Measurements from ENCODE around the gene CHST10. TPM values are rescaled to one million over a fixed set of nuclear protein-coding genes. Genes with fewer than 3 reads are reported as not detected.

CHST10 gene
- total and polyA plus RNA-seq, 2 donors (not counting 3 experiments of a cell fraction or from before 2014, with no cell fraction given), result 11.1 to 12.3 TPM

GRCh38 chr2:100405403-100406119, 11.9 kb downstream of the CHST10 start:
- peaks cover 2 to 12% of the 10 kb centered on the region in 2 experiments for H3K36me3 ChIP-seq (ENCODE audit: control insufficient read depth in 2 of 2, extremely low read depth in 1 of 2, insufficient read depth in 2 of 2, low read length in 2 of 2)
- no peaks in the 10 kb centered on the region for H3K27me3 ChIP-seq (ENCODE audit: control insufficient read depth in 2 of 2, insufficient read depth in 2 of 2, low read length in 2 of 2)
- POLR2A ChIA-PET, result no interaction called here
- peaks cover 2% of the 10 kb centered on the region for H3K79me2 ChIP-seq (ENCODE audit: control insufficient read depth, insufficient read depth, low read length)
- no peaks in the 10 kb centered on the region for H3K4me1 ChIP-seq (ENCODE audit: control insufficient read depth, extremely low read depth, insufficient read depth, low read length)
- H3K9ac ChIP-seq (replicated peaks; ENCODE audit: extremely low read depth, insufficient read depth, low read length), result no peak overlapping the region
- H3K4me3 ChIP-seq (replicated peaks in 1 of 3; ENCODE audit: insufficient read depth in 1 of 3, low read depth in 1 of 3, low read length in 3 of 3), result no peak overlapping the region
- no peak for TF ChIP-seq POLR2AphosphoS5 (IDR thresholded peaks at IDR 0.05; ENCODE audit: insufficient read depth, low read depth, low read length)
- TF ChIP-seq JUN (IDR thresholded peaks at IDR 0.05; ENCODE audit: borderline replicate concordance, insufficient read depth, insufficient read length, low read depth), result no peak
- TF ChIP-seq POLR2A (IDR thresholded peaks at IDR 0.05; ENCODE audit: low read depth, low read length), result no peak
- TF ChIP-seq MYC (IDR thresholded peaks at IDR 0.05; ENCODE audit: low read depth, low read length), result no peak
- no peak for TF ChIP-seq EZH2 (IDR thresholded peaks at IDR 0.05; ENCODE audit: borderline replicate concordance, low read depth, low read length, severe bottlenecking)
- no peak for TF ChIP-seq FOS (IDR thresholded peaks at IDR 0.05; ENCODE audit: borderline replicate concordance, insufficient read depth, low read length)
- TF ChIP-seq, protein P1, sequence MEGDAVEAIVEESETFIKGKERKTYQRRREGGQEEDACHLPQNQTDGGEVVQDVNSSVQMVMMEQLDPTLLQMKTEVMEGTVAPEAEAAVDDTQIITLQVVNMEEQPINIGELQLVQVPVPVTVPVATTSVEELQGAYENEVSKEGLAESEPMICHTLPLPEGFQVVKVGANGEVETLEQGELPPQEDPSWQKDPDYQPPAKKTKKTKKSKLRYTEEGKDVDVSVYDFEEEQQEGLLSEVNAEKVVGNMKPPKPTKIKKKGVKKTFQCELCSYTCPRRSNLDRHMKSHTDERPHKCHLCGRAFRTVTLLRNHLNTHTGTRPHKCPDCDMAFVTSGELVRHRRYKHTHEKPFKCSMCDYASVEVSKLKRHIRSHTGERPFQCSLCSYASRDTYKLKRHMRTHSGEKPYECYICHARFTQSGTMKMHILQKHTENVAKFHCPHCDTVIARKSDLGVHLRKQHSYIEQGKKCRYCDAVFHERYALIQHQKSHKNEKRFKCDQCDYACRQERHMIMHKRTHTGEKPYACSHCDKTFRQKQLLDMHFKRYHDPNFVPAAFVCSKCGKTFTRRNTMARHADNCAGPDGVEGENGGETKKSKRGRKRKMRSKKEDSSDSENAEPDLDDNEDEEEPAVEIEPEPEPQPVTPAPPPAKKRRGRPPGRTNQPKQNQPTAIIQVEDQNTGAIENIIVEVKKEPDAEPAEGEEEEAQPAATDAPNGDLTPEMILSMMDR (IDR thresholded peaks at IDR 0.05; ENCODE audit: extremely low read depth in 1 of 2, insufficient read depth in 1 of 2, low read depth in 1 of 2, low read length in 2 of 2), result no peak
- no peak for TF ChIP-seq MAX (IDR thresholded peaks at IDR 0.05; ENCODE audit: insufficient read depth, insufficient read length)
- no peak for TF ChIP-seq GATA2 (IDR thresholded peaks at IDR 0.05; ENCODE audit: insufficient read depth, insufficient read length, low read depth, low read length)
- DNase-seq (ENCODE audit: low read depth, low spot score), result no peak
- dilution Hi-C loops (cut with MboI; ENCODE audit: extremely low pct_ligation_motif_present, low sequenced_read_pairs) (no loop called here), intact Hi-C loops (cut with micrococcal nuclease) (no loop called here)
- BruUV-seq (replicated peaks), result no TSS peak
- no peak overlapping the region for H3K27ac ChIP-seq (ENCODE audit: insufficient read depth, low read depth, low read length)
- no peak overlapping the region for H2AFZ ChIP-seq (ENCODE audit: low read depth, low read length)
- CTCF ChIA-PET, result no interaction called here
- no peaks in the 10 kb centered on the region for H4K20me1 ChIP-seq (replicated peaks; ENCODE audit: control insufficient read depth, extremely low read depth, insufficient read depth, low read length)
- H3K4me2 ChIP-seq (ENCODE audit: insufficient read depth, low read length), result no peak overlapping the region
- no peaks in the 10 kb centered on the region for H3K9me1 ChIP-seq (replicated peaks; ENCODE audit: control insufficient read depth, extremely low read depth, insufficient read depth, low read length)
- H3K9me3 ChIP-seq (replicated peaks; ENCODE audit: control insufficient read depth, insufficient read depth, low read length), result no peaks in the 10 kb centered on the region
- FAIRE-seq, result no peak

Data from endothelial cell of umbilical vein (primary cell).